A204.1 (cell line): ENCODE results near the gene VPS50.
"Not testable (repeated sequence)": the region's sequence is repeated elsewhere in the genome, so short reads cannot be mapped to it uniquely, and the experiment has no call there.

Experiments
- FAIRE-seq: peaks from 2 replicates; lab custom pipeline; 2012; peaks lifted over from hg19 to GRCh38; lab: Jason Lieb, UNC

VPS50 gene

DNA sequence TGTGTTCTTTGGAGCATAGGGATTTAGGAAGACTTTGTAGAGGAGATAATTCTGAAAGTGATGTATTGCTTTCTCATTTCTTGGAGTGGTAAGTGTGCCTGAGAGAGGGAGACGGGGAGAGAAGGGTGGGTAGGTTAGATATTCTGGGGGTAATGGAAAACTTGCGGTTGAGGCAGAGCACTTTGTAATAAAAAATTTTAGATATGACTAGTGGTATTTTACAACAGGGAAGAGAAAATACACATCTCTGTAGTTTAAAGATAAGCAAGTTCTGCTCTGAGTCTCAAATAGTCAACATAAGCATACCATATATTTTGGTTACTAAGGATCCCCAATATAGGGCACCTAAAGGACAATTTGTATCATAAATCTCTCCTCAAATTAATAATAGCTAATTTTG lies 6.6 kb downstream of the VPS50 start:
- no peak for FAIRE-seq

DNA sequence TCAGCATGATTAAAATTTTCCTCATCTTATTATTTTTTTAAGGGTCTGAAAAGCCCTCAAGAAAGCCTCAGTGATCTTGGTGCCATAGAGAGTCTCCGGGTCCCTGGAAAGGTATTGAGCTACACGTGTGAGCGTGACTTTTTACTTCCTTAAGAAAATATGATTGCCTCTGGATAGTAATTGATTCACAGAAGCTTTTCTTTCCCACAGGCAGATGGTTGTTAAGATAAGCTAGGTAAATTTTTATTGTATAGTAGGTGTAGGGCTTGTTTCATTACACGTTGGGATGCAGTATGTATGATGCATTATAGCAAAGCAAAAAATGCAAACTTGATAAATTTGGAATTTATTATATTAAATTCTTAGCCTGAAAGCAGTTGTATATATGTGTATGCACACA lies 7.7 kb downstream of the VPS50 start:
- no peak for FAIRE-seq

DNA sequence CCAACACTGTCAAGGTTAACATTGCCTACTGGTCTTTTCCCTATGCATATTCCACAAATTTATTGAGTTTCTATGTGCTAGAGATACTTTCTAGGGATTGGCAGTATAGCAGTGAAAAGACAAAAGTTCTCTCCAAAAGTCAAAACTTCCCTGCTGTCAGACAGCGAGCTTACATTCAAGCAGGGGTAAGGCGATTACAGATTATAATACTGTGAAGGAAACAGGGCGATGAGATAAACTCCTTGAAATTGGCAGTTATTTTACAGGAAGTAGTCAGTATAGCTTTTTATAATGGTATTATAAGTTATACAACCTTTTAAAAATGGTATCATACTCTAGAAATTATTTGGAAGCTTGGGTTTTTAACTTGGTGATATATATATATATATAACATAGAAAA lies 9.9 kb downstream of the VPS50 start:
- FAIRE-seq: no peak

DNA sequence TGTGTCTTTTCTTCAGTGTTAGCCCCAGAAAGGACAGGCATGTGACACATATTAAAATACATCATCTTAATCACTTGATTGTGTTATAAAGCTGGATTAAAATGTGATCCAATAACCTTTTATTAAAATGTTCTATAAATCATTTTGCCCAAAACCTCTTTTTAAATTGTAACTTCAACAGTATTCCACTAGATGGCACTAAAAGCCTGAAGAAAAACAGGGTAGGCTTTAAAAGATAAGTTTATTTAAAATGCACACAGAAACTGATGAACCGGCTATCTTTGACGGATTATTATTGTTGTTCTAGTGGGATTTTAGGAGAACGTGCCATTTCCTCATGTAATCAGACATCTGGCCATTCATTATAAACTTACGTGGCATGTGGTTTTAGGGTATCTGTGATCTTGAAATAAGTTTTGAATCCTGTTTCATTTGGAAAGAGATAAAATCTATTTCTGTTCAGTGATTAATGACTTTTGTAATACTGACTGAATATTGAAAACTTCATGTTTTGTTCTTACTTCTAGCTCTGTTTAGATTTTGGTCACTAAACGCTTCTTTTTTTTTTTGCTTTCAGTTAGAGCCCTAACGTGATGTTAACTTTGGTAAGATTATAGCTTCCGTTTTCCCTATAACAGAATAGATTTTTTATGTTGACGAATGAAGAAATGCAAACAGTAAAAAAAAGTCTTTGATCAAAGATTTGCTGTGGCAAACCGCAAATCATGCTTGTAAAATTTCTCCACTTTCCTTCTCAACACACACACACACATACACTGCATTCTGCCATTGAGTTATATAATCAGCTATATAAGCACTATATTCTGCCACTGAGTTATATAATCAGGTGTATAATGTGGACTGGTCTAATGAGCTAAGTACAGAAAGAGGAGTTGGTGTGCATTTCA lies 13.6 kb downstream of the VPS50 start:
- FAIRE-seq: peak; percentile 98

DNA sequence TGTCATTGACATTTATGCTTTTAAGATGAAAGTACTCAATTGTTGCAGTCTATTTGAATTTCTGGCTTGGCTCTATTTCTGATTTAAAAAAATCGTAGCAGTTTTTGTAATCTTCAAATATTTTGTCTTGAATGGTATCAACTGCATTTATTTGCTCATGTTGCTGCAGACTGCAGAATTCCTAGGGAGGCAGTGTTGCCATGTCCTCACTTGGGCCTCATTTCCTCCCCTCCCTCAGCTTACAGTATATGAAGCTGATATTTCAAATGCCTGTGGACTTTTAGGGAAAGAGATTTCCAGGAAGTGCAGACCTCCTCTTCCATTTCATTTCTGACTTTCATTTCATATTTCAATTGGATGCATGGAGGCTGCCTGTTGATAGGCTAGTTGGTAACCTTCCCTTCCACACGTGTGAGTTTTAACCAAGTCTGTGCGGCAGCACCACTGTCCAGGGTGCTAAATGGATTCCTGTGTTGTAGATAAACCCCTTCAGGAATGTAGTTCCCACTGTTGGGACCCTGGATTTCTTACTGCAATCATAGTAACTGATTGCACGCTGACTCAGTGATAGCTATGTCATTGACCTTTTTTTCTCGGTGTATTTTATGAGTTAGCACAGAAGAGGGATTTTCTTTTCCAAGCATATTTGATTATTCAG lies 17.5 kb downstream of the VPS50 start:
- no peak for FAIRE-seq

DNA sequence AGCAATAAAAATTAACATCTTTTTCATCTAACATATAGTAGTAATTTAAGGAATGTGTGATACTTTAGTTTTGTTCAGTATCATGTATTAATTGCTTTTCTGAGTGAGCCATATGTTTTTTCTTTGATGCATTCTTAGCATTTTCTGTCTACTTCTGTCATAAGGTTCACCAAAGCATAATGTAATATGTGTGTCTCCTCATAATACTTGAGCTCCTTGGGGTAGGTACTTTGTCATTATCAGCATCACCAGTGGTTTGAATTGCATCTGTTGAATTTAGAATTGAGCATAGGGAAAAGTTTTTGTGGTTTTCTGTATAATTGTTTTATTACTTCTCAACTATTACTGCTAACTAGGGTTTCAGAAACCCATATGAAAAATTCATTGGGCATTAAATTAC lies 26.5 kb downstream of the VPS50 start:
- no peak for FAIRE-seq

DNA sequence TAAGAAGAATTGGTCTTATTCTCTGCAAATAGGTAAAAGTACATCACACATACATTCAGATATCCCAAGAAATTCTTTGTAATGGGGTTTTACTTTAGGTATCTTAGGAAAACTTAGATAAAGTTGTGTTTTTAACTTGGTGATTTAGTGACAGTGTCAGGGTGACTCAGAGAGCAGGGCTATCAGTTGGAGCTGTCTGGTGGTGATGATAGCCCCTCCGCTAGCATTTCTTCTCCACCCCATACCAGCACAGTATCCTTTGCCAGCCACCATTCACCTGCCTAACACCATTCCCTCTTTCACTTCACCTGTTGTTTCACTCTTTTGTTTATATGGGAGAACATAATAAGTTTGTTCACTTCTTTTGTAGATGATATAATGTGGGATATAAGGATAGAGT lies 30.4 kb downstream of the VPS50 start:
- FAIRE-seq: no peak

DNA sequence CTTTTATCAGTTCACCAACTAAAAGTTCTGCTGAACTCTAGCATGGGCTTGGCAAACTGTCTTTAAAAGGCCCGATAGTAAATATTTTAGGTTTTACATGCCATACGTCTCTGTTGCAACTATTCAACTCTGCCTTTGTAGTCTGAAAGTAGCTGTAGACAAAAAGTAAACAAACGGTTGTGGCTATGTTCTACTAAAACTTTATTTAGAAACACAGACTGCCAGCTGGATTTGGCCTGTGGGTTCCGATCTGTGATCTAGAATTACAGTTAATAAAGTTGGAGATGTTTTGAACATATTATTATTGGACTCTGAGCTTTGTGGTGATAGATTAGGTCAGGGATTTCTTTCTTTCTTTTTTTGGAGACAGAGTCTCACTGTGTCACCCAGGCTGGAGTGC lies 33.1 kb downstream of the VPS50 start:
- FAIRE-seq: no peak

DNA sequence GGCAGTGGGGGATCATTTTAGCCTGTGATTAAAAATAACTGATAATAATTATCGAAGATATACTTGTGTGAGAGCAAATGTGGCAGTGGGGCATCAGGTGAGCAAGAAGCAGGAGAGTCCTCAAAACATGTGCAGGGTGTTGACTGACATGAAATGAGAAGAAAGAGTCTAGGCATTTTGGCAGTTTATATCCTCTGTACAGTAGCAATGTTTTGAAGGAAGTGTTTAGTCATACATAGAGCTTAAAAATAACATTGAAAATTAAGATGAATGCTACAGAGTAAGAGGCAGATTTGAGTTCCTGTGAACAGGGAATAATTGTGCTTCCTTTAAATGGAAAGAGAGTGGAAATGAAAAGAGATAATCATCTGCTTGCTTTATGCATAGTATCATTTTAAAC lies 47.4 kb downstream of the VPS50 start:
- no peak for FAIRE-seq

DNA sequence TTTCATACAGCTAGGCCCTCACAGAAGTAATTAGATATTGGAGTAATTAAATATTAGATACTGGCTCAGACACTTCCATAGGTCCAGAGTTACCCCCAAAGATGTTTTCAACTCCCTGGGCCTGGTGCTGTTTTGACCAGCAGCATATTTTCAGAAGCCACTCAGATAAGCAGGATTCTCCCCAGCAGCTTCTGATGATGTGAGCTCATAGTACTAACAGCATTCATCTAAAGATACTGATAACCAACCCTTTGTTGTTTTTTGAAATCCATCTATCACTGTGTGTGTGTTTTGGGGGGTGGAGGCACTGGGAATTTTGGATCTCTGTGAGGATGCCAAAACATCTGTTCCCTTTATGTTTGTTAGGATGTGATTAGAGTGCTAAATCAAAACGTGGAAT lies 52.7 kb downstream of the VPS50 start:
- FAIRE-seq: no peak

DNA sequence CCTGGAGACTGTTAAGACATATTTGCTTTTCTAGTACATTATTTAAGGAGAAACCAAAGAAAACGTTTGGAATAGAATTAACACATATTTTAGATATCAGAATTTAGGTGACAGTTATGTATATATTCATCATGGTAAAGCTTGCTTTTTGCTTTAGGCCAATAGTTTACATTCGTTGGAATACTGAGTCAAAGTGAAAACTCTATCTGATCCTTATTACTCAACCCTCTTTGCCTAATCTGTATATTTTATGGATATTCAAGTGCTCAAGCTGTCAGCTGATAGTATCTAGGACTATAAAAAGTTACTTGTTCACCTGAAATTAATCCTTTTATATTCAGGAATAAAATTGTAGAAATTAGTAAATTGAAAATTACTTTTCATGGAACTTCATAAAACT lies 61.1 kb downstream of the VPS50 start:
- no peak for FAIRE-seq

DNA sequence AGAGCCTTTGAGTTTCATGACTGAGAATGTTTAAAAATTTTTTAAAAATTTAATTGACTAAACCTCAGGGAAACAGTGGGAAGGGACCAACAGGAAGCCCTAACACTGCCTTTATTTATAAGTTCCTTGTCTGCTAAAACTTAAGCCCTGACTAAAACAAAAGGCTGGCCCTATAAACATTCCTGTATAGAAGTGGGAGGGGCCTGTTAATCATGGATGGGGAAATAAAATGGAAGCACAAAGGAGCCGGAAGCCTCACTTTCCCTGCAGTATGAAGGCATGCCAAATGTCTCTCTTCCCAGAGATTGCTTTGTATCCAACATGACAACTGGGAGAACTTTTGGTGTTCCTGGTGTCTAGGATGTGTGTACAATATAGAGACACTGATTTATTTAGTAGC lies 66.0 kb downstream of the VPS50 start:
- no peak for FAIRE-seq

DNA sequence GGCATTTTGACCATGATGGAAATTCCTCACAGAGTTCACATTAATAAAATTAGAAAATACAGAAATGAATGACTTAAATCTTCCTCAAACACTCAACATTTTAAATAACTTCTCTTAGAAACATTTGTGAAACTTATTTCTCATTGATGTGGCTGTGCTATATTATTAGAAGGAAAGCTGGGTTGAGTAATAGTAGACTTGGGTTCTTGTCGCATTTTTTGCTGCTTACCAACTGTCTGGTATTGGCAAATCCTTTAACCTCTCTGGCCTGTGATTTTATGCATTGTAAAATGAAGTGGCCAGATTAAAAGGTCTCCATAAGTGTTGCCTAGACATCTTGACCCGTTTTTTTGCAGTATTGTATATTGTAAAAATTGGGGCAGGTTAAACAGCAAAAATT lies 66.5 kb downstream of the VPS50 start:
- FAIRE-seq: no peak

DNA sequence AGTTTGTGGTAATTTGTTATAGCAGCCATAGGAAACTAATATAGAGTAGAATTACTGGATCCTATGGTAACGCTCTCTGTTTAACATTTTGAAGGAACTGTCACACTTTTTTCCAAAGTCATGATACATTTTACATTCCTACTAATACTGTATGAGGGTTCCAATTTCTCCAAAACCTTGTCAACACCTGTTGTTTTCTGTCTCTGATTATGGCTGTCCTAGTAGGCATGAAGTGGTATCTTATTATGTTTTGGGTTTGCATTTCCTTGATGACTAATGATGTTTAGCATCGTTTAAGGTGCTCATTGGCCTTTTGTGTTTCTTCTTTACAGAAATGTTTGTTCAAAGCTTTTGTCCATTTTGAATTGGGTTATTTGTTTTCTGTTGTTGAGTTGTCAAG lies 69.6 kb downstream of the VPS50 start:
- FAIRE-seq: no peak

DNA sequence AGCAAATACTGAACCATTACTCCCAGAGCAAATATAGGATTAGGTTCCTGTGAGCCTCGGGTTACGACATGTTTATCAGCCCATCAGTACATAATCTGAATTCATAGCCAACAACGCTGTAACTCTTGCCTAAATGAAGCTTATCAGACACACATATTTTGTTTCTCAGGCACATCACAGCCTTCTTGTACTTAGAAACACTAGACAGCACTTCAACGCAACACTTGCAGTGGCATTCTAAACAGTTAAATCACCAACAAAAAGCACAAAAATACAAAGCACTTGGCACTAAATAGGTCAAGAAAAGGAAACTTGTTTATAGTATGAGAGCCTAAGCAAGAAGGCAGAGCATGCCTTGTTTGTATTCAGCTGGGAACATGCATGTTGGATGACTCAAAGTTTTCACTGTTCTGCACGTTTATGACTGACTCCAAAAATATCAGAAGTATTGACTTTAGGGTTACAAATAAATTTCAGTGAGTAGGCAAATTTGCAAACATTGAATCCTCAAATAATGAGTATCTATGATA lies 75.0 kb downstream of the VPS50 start:
- no peak for FAIRE-seq

DNA sequence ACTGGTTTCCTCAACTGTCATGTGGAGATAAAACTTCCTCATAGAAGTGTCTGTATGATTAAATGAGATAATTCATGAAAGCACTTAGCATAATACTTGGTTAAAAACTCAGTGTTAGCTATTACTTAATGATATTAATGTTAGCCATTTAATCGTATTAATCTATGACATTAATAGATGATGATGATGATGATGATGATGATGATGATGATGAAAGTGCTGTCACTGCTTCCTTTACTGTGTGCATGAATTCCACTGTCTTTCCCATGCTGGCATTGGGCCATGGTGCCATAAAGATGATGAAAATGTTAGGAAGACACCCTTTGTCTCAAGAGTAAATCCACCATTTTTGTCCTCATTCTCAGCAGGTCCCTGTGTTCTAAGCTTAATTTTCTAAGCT lies 75.8 kb downstream of the VPS50 start:
- no peak for FAIRE-seq

DNA sequence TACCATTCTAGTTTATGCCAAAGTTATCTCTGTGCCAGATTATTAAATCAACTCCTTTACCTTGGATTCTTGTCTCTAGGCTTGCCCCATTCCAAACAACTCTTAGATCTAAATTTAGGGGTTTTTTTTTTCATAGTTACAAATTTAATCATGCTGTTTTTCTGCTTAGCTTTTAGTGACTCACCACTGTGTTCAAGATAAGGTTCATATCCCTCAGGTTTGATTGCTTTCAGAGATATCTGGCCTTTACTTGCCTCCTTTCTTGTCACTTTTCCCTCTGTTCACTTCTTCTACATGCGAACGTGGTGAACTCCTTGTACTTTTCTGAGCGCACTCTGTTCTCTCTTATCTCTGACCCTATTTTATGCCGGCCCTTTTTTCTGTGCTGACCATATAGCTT lies 78.2 kb downstream of the VPS50 start:
- no peak for FAIRE-seq

DNA sequence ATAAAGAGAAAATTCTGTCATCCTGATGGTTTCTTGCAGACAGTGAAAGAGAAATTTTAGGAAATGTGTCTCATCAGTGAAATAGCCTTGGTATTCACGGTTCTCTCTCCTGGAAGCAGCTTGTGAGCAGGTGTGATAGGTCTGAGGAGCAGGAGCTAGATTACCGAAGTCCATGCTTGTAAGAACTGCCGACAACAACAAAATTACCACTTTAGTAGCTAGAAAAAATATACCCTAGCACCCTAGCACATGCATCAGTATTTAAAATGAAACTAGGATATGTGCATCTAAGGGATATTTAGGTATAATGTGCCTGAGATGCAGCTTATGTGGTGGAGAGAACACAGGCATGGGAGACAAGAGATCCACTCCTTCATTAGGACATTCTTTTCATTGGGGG lies 82.3 kb downstream of the VPS50 start:
- no peak for FAIRE-seq

DNA sequence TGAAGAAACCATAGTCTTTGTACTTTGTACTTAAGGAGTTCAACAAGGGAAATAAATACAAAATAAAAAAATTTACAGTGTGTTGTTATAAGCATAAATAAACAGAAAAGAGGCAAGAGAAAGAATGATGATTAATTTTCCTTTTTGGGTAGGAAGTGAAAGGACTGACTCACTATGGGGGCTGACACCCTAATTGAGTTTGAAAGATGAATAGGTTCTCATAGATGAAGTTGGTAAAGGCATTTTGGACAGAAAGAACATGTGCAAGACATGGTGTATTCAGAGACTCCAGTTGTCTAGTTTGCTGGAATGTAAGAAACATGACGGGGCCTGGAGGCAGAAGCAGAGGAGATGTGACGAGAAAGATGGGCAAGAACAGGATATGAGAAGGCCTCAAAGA lies 83.7 kb downstream of the VPS50 start:
- no peak for FAIRE-seq

DNA sequence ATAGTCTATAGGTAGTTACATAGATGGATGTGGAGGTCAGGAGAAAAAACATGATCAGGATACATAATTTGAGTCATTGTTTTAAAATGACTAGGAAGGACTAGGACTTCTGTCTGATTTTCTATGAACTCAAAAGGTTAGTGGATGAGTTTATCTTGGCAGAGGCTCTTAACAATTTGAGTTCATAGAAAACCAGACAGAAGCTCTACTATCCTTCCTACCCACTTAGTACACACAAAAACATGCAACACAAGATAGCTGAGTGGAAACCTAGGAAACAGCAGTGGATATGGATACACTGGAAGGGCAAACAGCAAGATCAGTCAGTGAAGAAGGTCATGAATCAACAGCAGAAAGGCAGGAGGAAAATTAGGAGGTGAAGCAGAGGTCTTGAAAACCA lies 84.6 kb downstream of the VPS50 start:
- FAIRE-seq: no peak

DNA sequence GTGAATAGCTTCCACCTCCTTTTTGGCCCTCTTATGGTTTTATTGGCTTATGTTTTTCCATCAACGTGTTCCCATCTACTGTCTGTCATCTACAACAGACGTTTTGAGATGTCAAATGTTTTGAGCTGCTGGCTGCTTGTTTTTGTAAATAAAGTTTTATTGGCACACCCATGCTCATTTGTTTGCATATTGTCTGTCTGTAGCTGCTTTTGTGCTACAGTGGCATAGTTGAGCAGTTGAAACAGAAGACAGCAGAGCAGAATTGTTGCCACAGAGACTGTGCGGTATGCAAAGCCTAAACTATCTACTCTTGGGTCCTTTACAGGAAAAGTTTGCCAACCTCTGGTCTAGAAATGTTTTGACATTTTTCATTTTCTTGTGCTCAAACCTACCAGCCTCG lies 88.7 kb downstream of the VPS50 start:
- FAIRE-seq: no peak

DNA sequence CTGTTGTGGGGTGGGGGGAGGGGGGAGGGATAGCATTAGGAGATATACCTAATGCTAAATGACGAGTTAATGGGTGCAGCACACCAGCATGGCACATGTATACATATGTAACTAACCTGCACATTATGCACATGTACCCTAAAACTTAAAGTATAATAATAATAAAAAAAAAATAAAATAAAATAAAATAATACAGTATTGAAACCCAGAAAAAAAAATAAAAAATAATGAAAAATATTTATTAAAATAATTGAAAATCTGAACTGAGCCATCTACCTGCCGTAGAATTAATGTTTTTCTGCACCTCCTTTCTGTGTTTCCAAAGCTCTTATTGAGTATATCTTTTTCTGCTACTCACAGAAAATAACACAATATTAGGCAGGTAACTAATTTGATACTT lies 94.1 kb downstream of the VPS50 start:
- not testable (repeated sequence) for FAIRE-seq

DNA sequence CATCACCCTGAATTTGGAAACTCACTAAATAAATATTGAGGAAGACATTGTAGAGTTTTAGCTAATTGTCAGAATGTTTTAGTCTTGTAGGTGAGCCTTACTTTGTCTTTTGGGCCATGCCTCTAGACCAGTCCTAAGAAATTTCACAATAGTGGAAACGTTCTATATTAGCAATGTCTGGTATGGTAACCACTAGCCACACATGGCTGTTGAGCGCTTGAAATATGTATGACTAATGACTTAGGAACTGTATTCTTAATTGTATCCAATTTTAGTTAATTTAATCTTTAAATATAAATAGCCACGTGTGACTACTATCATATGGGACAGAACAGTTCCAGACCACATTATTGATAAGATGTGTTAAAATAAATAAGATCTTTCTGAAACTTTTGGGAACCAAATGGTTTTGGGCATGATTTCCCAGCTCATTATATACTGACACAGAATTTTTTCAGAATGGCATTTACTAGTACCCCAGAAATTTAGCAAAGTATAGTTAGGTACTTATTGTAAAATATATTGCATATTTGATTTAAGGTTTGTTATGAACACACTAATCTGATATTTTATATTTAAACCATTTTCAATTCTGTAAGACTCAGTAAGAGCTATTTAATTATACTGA lies 95.0 kb downstream of the VPS50 start:
- peak; percentile 19 for FAIRE-seq
